GM12891 (cell line): Measurements from ENCODE around the gene IRF5.
"Not testable (repeated sequence)": the region's sequence is repeated elsewhere in the genome, so short reads cannot be mapped to it uniquely, and the experiment has no call there.

Experiments
- DNase-seq: peaks from one replicate; pipeline ENCODE4 v3.0.0; 2011; ENCODE audit warnings: low spot score; ENCODE audit not compliant: insufficient read length
- FAIRE-seq: peaks from 2 replicates; lab custom pipeline; 2011; peaks lifted over from hg19 to GRCh38; lab: Jason Lieb, UNC
- PAX5 ChIP-seq: IDR thresholded peaks from 2 replicates; pipeline ENCODE4 v1.6.1; 2011; ENCODE audit warnings: low read length, moderate library complexity, mild to moderate bottlenecking; ENCODE audit not compliant: insufficient read depth, severe bottlenecking
- POLR2A ChIP-seq: IDR thresholded peaks from 2 replicates; pipeline ENCODE4 v1.6.1; 2011; ENCODE audit warnings: low read depth, low read length, control low read depth
- POLR2AphosphoS5 ChIP-seq: IDR thresholded peaks from 2 replicates; pipeline ENCODE4 v1.6.1; 2011; ENCODE audit warnings: low read depth, low read length, control low read depth
- POU2F2 ChIP-seq: IDR thresholded peaks from 2 replicates; pipeline ENCODE4 v1.6.1; 2011; ENCODE audit warnings: low read depth, mild to moderate bottlenecking, control low read depth, low read length, moderate library complexity
- SPI1 ChIP-seq: IDR thresholded peaks from 2 replicates; pipeline ENCODE4 v1.6.1; 2011; ENCODE audit warnings: low read depth, low read length, control low read depth
- TAF1 ChIP-seq: IDR thresholded peaks from 2 replicates; pipeline ENCODE4 v1.6.1; 2011; ENCODE audit warnings: low read depth, low read length, control low read depth

Gene IRF5

DNA sequence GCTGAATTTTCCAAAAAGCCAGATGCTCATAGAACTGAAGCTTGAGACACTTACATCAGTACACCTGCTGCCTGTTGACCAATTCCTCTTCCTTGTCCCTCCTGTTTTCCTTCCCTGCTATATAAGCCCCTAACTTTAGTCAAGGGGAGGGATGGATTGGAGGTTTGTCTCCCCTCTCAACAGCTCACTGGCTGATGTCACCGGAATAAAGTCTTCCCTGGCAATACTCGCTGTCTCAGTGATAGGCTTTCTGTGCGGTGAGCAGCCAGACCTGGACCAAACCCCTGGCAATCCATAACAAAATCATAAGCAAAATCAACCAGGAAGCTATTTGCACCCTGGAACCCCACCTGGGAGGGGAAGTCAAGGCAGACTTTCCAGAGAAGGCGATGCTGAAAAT is 929 bp upstream of the IRF5 start:
- FAIRE-seq (no peak), DNase-seq (no peak)
- no peak for TF ChIP-seq SPI1
- no peak for TF ChIP-seq TAF1
- TF ChIP-seq PAX5 = no peak
- no peak for TF ChIP-seq POLR2A
- TF ChIP-seq POU2F2 = no peak
- TF ChIP-seq POLR2AphosphoS5 = no peak

DNA sequence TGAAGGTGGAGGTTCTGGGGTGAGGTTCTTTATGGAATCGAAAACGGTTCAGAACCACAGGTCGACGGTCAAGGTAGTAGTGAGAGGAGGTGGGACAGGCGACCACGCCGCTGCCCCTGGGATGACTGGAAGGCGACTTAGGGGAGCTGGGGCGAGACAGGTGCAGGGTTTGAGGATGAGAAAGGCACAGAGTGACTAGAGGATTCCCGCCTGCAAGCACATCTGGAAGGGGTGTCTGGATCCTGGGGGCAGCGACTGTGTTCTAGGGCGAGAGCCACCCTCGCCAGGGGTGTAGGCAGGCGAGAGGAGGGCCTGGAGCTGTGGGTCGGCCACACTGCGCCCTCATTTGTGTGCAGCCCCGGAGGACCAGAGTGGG is 468 bp upstream of the IRF5 start:
- TF ChIP-seq TAF1 (no peak), POLR2A (no peak), PAX5 (no peak), POU2F2 (peak; percentile 7; the same call in 1 of the 2 replicates), POLR2AphosphoS5 (no peak), SPI1 (no peak)
- FAIRE-seq (peak; percentile 84), DNase-seq (no peak)

DNA sequence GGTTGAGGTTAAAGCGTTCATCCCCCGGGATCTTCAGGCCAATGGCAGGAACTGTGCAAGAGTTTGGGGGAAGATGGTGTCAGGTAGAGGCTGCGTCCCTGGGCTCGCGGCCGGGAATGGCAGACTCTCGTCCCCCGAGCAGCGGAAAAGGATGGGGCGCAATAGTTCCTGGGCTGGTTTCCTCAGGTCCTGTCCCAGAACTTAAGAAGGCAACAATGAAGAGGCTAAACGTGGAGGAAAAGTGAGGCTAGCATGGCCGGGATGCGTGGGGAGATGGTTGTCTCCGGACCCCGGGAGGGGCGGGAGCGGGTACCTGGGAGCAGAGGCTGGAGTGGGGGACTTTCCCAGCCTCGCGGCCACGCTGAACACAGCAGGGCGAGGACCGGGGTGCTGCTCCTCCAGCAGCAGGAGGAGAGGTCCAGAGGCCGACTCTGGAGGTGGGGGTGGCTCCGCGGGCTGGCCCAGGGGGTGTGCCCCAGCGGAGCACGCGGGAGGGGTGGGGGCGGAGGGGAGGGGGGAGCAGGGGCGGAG is 882 bp downstream of the IRF5 start:
- DNase-seq (no peak), FAIRE-seq (peak; percentile 71)
- TF ChIP-seq POLR2AphosphoS5 (peak; percentile 89), POU2F2 (no peak), PAX5 (no peak), TAF1 (peak; percentile 38; the same call in 1 of the 2 replicates), POLR2A (peak; percentile 80; the same call in 1 of the 2 replicates), SPI1 (no peak)

DNA sequence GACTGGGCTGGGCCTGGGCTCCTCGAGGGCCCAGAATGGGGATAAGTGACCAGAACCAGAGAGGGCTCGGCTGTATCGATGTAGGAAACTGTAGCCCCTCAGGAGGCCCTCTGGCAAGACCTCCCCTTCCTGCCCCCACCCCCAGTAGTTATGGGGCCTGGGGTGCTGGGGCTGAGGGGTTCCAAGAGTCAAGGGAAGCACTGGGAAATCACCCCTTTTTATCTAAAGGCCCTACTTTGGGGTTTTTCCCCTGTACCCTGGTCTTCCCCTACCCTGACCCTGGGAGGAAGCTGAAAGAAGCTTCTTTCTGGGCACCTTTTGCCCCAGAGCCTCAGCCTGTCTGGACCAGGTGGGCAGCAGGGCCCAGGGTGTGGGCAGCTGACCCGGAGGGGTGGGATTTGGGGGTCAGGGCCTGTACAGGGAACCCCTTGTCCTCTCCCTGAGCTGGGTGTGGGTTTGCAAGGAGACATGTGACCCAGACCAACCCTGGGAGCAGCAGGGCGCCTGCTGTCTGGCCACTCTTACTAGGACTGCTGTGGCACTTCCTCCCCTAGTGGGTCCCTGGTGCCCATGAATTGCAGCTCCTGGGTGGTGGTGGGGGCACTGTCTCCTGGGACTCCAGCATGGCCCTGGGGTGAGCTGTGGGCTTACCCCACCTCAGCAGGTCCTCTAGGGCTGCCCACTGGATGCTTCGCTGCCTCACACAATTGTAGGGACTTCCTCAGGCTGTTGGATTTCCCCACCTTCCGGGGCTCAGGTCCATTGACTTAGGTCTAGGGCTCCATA is 1.5 kb downstream of the IRF5 start:
- FAIRE-seq (no peak), DNase-seq (no peak)
- TF ChIP-seq POU2F2 (no peak), PAX5 (peak; percentile 15), TAF1 (peak; percentile 32; the same call in 1 of the 2 replicates), POLR2A (no peak; the same call in 1 of the 2 replicates), SPI1 (peak; percentile 55), POLR2AphosphoS5 (peak; percentile 68)

DNA sequence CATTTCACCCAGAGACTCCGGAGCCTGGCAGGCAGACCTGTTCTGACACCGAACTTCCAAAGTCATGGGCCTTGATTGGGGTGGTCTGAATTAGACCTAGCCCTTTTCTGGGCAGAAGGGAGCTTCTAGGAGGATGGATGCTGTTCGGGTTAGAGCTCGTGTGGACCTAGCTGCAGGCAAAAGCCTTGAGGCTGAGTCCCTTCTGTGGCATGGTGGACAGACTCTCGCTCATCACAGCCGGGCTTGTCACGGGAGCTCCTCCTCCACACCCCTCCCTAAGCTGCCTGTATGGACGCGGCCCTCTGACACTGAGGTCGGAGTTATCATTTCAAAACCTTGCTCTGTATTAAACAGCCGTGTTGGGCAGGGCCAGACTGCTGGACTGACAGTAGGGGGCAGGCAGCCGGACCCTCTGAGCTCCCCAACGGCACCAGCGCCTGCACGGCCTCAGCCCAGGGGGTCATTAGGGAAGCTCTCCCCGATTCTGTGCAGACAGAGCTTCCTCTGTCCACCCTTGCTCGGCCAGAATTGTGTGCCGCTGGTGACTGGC is 2.2 kb downstream of the IRF5 start:
- FAIRE-seq (no peak), DNase-seq (no peak)
- TF ChIP-seq POLR2AphosphoS5 (no peak; the same call in 1 of the 2 replicates), TAF1 (peak; percentile 33; the same call in 1 of the 2 replicates), POLR2A (peak; percentile 73)

DNA sequence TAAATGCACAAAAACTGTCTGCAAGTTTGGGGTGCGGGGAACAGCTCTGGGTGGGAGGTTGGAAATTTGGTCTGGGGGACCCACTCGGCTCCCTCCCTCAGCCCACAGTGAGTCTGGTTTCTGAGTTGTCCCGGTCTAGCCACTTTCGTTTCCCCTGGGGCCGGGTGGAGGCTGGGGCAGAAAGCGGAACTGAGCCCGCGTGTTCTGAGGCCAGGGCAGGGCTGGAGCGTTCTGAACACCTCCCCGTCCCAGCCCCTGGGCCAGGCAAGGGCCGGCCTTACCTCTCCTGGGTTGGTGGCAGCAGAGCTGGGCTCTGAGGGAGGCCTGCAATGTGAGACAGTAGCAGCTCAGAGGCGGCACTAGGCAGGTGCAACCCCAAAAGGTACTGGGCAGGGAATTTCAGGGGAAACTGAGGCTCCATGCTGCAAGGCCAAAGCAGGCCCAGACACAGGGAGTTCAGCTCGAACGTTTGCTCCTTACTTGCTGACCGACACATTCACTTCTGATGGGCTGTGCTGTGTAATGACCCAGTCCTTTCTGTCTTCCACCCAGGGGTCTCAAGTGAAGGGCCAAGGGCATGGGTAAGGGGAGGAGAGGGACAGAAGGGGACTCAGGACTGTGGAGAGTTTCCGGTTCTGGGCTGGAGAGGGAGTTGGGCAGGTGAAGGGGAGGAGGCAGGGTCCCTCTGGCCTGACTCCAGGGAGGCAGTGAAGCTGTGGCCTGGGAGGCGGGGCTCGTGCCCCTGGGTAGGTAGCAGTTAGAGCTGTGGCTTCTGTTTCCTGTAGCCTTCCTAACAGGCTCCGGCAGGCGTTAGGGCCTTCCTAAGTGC is 3.0 kb downstream of the IRF5 start:
- FAIRE-seq = peak; percentile 95
- DNase-seq = peak; percentile 84

DNA sequence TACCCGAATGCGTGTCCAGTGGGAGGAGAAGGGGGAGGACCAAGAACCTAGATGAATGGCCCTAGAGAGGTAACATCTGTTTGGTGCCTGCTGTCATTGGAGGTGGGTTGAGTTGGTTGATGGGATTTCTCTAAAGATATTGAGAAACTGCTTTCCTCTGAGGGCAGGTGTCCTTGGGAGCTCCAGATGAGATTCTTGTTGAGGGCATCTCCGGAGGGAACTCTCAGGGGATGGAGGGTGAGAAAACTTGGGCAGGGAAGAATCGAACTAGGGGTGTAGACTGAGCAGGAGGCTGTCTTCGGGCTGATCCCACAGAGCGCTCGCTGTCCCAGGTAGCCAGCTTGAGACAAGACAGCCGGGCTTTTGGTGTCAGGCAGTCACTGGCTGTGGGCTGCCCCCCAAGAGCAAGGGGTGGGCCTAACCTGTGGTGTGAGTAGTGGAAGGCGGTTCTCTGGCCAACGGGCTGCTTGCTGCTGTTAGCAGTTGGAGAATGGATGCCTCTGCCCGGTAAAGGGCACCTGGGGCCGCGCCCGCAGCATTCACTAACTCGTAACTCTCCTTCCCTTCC is 3.7 kb downstream of the IRF5 start:
- TF ChIP-seq POLR2A (no peak), POLR2AphosphoS5 (no peak), SPI1 (no peak), TAF1 (no peak), PAX5 (no peak), POU2F2 (no peak)
- DNase-seq (no peak), FAIRE-seq (no peak)

More for the DNA sequence above, 3.0 kb downstream of the IRF5 start:
- TF ChIP-seq POLR2A = no peak
- TF ChIP-seq PAX5 = peak; percentile 85
- peak; percentile 66; the same call in 1 of the 2 replicates for TF ChIP-seq TAF1
- 0 out of 2 replicates have a peak, but pooled peaks have one; percentile 45 for TF ChIP-seq POLR2AphosphoS5
- TF ChIP-seq POU2F2 = peak; percentile 40; the same call in 1 of the 2 replicates
- peak; percentile 99 for TF ChIP-seq SPI1

DNA sequence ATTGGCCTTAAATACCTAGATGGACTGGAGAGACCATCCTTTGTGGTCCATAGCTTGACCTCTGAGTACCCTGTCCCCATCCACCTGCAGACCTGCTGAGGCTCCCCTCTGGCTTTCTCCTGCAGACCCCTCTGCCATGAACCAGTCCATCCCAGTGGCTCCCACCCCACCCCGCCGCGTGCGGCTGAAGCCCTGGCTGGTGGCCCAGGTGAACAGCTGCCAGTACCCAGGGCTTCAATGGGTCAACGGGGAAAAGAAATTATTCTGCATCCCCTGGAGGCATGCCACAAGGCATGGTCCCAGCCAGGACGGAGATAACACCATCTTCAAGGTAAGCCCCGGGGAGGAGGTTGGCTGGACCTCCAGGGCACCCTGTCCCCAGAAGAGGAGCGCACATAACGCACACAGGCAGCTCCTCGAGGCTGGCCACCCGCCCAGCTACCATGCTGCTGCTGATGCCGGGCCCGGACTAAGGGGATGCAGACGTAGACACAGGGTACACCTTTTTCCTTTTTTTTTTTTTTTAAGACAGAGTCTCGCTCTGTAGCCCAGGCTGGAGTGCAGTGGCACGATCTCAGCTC is 4.3 kb downstream of the IRF5 start:
- TF ChIP-seq POLR2AphosphoS5 (no peak), POU2F2 (no peak), TAF1 (no peak), PAX5 (no peak), SPI1 (no peak), POLR2A (no peak)
- DNase-seq (no peak), FAIRE-seq (no peak)

DNA sequence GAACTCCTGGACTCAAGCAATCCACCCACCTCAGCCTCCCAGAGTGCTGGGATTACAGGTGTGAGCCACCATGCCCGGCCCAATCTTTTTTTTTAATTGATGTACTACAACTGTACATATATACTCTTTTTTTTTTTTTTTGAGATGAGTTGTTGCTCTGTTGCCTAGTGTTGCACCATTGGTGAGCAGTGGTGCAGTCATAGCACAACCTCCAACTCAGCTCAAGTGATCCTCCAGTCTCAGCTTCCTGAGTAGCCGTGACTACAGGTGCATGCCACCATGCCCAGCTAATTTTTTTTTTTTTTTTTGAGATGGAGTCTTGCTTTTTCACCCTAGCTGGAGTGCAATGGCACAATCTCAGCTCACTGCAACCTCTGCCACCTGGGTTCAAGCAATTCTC is 5.5 kb downstream of the IRF5 start:
- not testable (repeated sequence) for FAIRE-seq, DNase-seq
